ENCODE data around the gene KRTAP4-5.
"Not testable (repeated sequence)": the region's sequence is repeated elsewhere in the genome, so short reads cannot be mapped to it uniquely, and the experiment has no call there.

DNA sequence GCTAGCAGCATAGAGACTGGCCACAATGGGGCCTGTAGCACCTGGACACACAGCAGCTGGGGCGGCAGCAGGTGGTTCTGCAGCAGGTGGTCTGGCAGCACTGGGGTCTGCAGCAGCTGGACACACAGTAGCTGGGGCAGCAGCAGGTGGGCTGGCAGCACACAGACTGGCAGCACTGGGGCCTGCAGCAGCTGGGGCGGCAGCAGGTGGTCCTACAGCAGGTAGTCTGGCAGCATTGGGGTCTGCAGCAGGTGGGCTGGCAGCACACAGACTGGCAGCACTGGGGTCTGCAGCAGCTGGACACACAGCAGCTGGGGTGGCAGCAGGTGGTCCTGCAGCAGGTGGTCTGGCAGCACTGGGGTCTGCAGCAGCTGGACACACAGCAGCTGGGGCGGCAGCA lies 10.6 kb upstream of the KRTAP4-5 start:
- TF ChIP-seq, protein P1, sequence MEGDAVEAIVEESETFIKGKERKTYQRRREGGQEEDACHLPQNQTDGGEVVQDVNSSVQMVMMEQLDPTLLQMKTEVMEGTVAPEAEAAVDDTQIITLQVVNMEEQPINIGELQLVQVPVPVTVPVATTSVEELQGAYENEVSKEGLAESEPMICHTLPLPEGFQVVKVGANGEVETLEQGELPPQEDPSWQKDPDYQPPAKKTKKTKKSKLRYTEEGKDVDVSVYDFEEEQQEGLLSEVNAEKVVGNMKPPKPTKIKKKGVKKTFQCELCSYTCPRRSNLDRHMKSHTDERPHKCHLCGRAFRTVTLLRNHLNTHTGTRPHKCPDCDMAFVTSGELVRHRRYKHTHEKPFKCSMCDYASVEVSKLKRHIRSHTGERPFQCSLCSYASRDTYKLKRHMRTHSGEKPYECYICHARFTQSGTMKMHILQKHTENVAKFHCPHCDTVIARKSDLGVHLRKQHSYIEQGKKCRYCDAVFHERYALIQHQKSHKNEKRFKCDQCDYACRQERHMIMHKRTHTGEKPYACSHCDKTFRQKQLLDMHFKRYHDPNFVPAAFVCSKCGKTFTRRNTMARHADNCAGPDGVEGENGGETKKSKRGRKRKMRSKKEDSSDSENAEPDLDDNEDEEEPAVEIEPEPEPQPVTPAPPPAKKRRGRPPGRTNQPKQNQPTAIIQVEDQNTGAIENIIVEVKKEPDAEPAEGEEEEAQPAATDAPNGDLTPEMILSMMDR (IDR thresholded peaks at IDR 0.05), result not testable (repeated sequence)
- not testable (repeated sequence) for TF ChIP-seq ZFX (IDR thresholded peaks at IDR 0.05; ENCODE audit: borderline replicate concordance)
